T-helper 1 cell (primary cell): ENCODE measurements around the gene UCHL1.
"Not testable (repeated sequence)": the region's sequence is repeated elsewhere in the genome, so short reads cannot be mapped to it uniquely, and the experiment has no call there.

Source experiments
- DNase-seq, 5 donors: peaks; one replicate each; pipeline ENCODE4 v3.0.0-alpha.2; 2012 to 2020

UCHL1 gene

GRCh38 chr4:41241919-41242318, 14.8 kb upstream of the UCHL1 start:
- DNase-seq = no peak

- no peak for DNase-seq
These were observed 10.7 kb upstream of the UCHL1 start for GRCh38 chr4:41245983-41246382.

- no peak for DNase-seq
These were observed 493 bp upstream of the UCHL1 start for GRCh38 chr4:41256131-41256739.

- peak in 1 of 5 donors; percentile 8 for DNase-seq
These were observed 651 bp downstream of the UCHL1 start for GRCh38 chr4:41257257-41257901.

DNA sequence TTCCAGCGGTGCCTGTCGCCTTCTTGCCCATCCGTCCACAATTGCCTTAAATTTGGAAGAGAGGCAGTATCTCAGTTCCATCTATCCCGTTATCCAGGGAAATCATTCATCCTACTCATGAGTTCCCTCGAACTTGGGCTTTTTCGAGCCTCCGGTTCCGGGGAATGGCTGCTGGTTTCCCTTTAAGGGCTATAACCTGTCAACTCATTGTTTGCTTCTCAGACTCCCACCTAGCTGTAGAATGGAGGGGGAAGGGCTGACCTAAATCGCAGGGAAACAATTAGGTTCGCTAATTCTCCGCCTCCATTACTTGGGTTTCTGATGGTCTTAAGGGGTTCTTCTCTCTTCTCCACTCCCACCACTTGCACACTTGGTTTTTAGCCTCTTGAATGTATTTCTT, 1.2 kb downstream of the UCHL1 start:
- DNase-seq = no peak

DNA sequence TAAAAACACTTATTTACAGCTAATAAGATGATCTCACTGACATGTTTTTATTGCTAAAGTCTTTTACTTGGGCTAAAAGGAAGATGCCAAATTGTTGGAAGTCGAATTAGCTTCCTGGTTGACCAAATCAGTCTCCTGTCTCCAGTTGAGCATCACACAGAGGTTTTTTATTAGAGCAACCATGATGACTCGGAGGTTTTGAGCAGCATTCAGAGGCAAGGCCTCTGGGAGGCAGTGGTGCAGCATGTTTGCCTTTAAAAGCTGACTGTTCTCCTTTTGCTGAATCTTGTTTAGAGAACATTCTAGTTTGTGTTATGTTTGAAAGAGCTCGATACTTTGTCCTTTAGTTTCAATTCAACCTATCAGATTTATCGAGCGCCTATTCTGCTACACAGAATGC, 2.1 kb downstream of the UCHL1 start:
- DNase-seq = no peak

- no peak for DNase-seq
These were observed 3.5 kb downstream of the UCHL1 start for GRCh38 chr4:41260116-41260733.

- DNase-seq = no peak
These were observed 5.5 kb downstream of the UCHL1 start for GRCh38 chr4:41262198-41262597.

DNA sequence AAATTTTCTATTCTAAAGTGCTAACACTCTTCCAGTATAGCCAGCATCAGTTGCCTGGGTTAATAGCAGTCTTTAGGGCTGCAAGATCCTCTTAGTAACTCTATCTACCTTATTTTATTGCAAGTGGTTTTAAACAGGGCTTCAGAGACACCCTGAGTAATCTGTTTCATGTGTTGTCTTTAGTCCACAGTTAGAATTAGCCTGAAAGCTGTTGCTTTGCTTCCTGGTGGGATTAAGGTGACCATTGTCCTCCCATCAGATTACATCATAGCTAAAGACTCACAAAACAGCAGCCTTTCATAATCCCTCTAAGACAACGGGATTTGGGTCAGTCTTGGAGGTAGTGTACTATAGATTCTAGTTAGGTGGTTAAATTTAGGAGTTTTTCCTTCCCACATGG, 7.5 kb downstream of the UCHL1 start:
- DNase-seq = no peak

DNA sequence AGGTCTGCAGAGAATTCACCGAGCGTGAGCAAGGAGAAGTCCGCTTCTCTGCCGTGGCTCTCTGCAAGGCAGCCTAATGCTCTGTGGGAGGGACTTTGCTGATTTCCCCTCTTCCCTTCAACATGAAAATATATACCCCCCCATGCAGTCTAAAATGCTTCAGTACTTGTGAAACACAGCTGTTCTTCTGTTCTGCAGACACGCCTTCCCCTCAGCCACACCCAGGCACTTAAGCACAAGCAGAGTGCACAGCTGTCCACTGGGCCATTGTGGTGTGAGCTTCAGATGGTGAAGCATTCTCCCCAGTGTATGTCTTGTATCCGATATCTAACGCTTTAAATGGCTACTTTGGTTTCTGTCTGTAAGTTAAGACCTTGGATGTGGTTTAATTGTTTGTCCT, 11.3 kb downstream of the UCHL1 start:
- no peak for DNase-seq

GRCh38 chr4:41268721-41269517, 12.2 kb downstream of the UCHL1 start:
- no peak for DNase-seq

DNA sequence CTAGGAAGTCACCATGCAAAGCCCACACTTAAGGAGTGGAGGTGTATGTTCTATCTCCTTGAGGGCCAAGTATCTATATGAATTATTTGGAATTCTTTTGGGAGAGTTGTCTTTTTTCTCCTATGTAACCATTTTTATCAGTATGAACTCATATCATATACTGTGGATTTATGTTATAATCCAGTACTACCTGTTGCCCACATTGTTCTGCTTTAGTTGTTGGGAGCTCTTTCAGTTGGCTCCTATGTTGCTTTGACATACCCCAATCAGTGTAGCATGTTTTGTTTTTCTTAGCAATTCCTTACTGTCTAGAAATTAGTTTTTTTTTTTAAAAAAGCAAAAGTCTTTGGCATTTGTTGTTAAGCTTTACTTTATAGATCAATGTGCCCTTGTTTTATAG, 13.0 kb downstream of the UCHL1 start:
- DNase-seq = no peak

GRCh38 chr4:41275931-41276330, 19.2 kb downstream of the UCHL1 start:
- DNase-seq = not testable (repeated sequence)

GRCh38 chr4:41280010-41280409, 23.3 kb downstream of the UCHL1 start:
- no peak for DNase-seq

- DNase-seq = peak in 2 of 5 donors; percentile 15 to 50
These were observed 24.4 kb downstream of the UCHL1 start for GRCh38 chr4:41281038-41281634.

DNA sequence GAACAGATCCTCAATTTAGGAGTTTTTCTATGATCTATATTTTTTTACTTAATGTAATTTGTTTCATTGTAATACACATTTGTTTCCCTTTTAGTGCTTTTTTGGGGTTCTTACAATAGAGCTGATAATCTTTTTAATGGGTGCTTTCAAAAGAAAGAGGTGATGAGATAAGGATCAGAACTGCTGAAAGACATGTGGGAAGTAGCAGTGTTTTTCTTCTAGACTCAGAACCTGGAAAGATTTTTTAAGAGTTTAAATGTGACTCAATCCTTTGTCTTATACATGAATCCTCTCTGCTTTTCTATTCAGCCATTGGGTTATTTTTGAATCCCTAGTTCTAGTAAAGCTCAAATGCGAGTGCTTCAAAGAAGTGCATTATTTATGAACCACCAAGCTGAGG, 25.6 kb downstream of the UCHL1 start:
- no peak for DNase-seq

DNA sequence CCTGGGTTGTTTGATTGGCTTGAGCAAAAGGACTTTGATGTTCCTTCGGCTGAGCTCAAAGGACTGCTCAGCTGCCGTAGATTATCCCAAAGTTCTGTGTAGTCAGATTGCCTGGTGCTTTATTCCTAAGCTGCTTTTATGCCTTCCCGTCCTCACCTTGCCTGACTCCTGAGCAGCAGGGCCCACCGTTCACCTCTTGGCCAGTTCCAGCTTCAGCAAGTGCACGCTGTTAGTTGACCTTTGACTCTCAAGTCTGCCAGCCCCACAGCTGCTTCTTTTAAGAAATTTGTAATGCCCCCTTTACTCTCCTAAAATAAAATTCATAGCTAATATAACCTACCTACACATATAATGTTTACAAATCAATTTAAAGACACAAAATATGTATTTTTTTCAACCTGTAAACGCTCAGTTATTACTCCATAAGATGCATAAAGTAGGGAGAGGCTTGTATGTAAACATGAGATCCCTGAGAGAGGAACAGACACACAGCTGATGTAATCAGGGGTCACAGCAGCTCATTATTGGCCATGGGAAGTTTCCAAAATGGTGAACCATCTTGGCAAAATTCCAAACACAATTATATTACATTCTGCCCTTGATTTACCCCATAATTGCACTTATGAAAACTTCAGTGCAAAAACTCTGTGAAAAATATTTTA, 28.6 kb downstream of the UCHL1 start:
- DNase-seq = no peak

DNA sequence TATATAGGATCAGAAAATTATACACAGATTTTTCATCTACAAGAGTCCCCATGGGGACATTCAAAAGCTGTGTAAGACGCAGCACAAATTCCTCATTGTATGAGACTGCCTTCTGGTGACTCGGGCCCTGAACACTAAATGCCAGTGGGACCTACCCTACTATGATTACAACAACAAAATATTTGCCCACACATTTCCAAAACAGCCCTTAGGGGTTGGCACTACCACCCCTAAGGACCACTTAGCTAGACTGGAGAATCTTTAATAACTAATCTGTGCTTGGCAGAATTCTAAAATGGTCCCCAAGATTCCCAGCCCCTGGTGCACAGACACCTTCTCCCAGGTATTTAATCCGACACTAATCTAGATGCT, 29.1 kb downstream of the UCHL1 start:
- no peak for DNase-seq

GRCh38 chr4:41287005-41287404, 30.3 kb downstream of the UCHL1 start:
- no peak for DNase-seq

DNA sequence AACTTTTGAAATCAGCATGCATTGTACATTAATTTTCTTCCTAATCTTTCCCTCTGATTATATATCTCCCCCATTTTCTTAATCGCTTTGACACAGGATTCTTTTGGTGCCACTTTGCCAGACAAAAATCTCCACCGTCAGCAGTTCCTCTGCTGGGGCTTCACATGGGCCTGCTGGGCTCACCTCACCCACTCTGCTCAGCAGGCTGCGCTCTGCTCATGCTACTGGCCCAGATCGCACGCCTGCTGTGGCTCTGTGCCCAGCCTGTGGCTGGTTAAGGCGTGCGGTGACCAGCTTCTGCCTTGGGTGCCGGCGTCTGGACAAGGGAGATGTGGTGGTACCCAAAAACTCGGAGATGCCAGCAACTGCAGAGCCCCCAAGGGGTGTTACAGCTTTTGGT, 31.1 kb downstream of the UCHL1 start:
- no peak for DNase-seq

GRCh38 chr4:41288254-41288653, 31.5 kb downstream of the UCHL1 start:
- no peak for DNase-seq

- DNase-seq = no peak
These were observed 33.8 kb downstream of the UCHL1 start for GRCh38 chr4:41290479-41290878.
